ENCODE data around the gene GJD2.

DNA sequence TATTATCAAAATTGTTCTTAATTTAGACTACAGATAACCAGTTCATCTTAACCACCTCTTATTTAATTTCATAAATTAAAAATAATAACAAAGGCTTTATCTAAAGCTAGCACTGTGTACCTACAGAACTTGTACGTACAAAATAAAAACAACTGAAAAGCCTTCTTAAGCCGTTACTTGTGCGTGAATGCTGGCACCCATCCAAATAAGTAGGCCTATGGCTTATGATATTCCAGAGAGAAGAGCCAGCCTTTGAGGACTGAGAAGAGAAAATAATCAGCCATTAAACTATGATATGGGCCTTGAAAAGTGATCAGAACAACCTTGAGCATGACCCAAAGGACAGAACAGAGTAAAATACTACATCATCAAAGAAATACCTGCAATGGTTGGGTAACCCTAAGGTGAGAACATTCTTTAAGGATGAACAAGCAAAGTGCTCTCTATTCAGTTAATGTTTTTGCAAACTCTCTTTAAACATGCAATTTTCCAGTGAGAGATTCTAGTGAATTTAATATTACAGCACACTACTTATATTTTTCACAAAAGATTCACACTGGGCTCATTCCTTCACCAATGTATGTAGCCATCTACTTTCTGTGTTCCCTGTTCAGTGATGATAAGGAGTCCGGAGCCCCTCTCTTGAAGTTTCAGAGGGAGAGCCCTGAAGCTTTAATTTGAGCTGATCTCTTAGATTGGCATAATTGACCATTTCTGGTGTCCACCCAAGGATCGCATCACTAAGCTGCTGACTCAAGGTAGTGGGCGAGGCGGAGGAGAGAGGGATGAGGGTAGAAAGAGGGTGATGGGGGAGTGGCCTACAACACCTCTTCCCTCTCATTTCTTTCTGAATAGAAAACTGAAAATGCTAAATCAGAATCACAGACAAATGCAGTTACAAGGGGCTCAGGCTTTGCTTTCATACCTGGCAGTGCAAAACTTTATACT is 48.3 kb upstream of the GJD2 start:
- TF ChIP-seq, protein P1, sequence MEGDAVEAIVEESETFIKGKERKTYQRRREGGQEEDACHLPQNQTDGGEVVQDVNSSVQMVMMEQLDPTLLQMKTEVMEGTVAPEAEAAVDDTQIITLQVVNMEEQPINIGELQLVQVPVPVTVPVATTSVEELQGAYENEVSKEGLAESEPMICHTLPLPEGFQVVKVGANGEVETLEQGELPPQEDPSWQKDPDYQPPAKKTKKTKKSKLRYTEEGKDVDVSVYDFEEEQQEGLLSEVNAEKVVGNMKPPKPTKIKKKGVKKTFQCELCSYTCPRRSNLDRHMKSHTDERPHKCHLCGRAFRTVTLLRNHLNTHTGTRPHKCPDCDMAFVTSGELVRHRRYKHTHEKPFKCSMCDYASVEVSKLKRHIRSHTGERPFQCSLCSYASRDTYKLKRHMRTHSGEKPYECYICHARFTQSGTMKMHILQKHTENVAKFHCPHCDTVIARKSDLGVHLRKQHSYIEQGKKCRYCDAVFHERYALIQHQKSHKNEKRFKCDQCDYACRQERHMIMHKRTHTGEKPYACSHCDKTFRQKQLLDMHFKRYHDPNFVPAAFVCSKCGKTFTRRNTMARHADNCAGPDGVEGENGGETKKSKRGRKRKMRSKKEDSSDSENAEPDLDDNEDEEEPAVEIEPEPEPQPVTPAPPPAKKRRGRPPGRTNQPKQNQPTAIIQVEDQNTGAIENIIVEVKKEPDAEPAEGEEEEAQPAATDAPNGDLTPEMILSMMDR (conservative IDR thresholded peaks at IDR 0.05; ENCODE audit: low read depth, low read length): no peak
- TF ChIP-seq EZH2 (IDR thresholded peaks at IDR 0.05; ENCODE audit: low read length, unreplicated experiment): no peak

All from PC-3 (cell line).